Psoas muscle (tissue), 8 donors: ENCODE measurements around the gene NPIPA1. TPM values are rescaled to one million over a fixed set of nuclear protein-coding genes. Genes with fewer than 3 reads are reported as not detected.
"Not testable (repeated sequence)": the region's sequence is repeated elsewhere in the genome, so short reads cannot be mapped to it uniquely, and the experiment has no call there.

Experiments
- ATAC-seq, 4 donors: fragments of 200-7000 bp; cut with Tn5 transposase; one replicate each; pipeline ENCODE4 v1.9.1; 2020; ENCODE audit warnings: moderate library complexity in 3 of 4, mild to moderate bottlenecking in 2 of 4
- DNase-seq, 2 donors: peaks; one replicate each; pipeline ENCODE4 v3.0.0-alpha.2; 2020
- H3K27ac ChIP-seq: fragments of 200-600 bp; one replicate; pipeline ENCODE4 v1.8.0; 2022
- H3K27me3 ChIP-seq, 3 donors: fragments of 200-600 bp in 1 of 3; one replicate each; pipeline versions ENCODE4 v1.6.1 to v1.8.0; 2013 to 2022; ENCODE audit warnings: low read length in 2 of 3, mild to moderate bottlenecking in 2 of 3, moderate library complexity in 1 of 3; ENCODE audit not compliant: insufficient read depth in 3 of 3
- H3K36me3 ChIP-seq, 2 donors: fragments of 200-600 bp in 1 of 2; one replicate each; pipeline versions ENCODE4 v1.6.1 to v1.8.0; 2013 to 2022; ENCODE audit warnings: low read depth in 1 of 2, mild to moderate bottlenecking in 1 of 2, moderate library complexity in 1 of 2; ENCODE audit not compliant: insufficient read depth in 1 of 2
- H3K4me1 ChIP-seq: fragments of 200-600 bp; one replicate; pipeline ENCODE4 v1.8.0; 2022
- H3K4me3 ChIP-seq: fragments of 200-600 bp; one replicate; pipeline ENCODE4 v1.8.0; 2022; ENCODE audit warnings: mild to moderate bottlenecking
- H3K9me3 ChIP-seq: fragments of 200-600 bp; one replicate; pipeline ENCODE4 v1.8.0; 2022
- WGBS, 3 donors: extraction: QIAGEN DNeasy Blood & Tissue Kit; methylation state at CpG; one replicate each; pipeline versions ENCODE4 v1.1.6 to v1.1.7; 2013; 5-methylcytosine and 5-hydroxymethylcytosine counted together
- intact Hi-C, 2 donors: fragments of 100-400 bp; cut with DNase I; formaldehyde crosslinking; loops; one replicate each; pipeline versions ENCODE4 v1.11.0 to v1.14.2; 2022
- polyA plus RNA-seq, 3 donors: library from polyadenylated mRNA; stranded (reverse); fragments of 200-250 nt; gene quantifications; one replicate each; pipeline ENCODE4 v1.2.3, GENCODE V29; 2013
- total RNA-seq, 4 donors: library from RNA; stranded (reverse); fragmentation: NEBNext Ultra II Directional in 2 of 4; extraction: Animal tissue kit (Norgen Biotek cat#: 25700) in 2 of 4; gene quantifications; one replicate each; pipeline versions ENCODE4 v1.2.1 to v1.2.4, GENCODE V29; 2021 to 2023
- TF ChIP-seq, protein P1 (sequence below): fragments of 200-600 bp; IDR thresholded peaks from one replicate; pipeline ENCODE4 v1.8.0; 2022; ENCODE audit warnings: antibody characterized with exemption
- donor health status: healthy with polysubstance abuse.
- donor health status: DM: no; HTN: no; CAD: no; lungs with moderate emphysema.
- donor health status: Bipolar disorder and iron deficiency.
- donor health status: healthy.
- donor health status: DM: yes; HTN: yes; CAD: no.
- donor health status: DM: no; HTN: no; CAD: no.
- donor health status: DM: no; HTN: no; CAD: no.
- donor health status: DM: yes; HTN: yes; CAD: no.

Gene NPIPA1
- total and polyA plus RNA-seq, 7 donors, result 34.0 to 58.5 (median 45.4) TPM

- H3K9me3 ChIP-seq, H3K27ac ChIP-seq, DNase-seq, H3K27me3 ChIP-seq, intact Hi-C loops, H3K36me3 ChIP-seq, H3K4me1 ChIP-seq, ATAC-seq, H3K4me3 ChIP-seq: not testable (repeated sequence)
- WGBS, 3 donors, result 87 to 95% (median 88%) methylated on average over 9 of the region's 25 CpGs
Observed at GRCh38 chr16:14930246-14930645, 7.0 kb upstream of the NPIPA1 start.

GRCh38 chr16:14930971-14931370 lies 6.3 kb upstream of the NPIPA1 start:
- H3K9me3 ChIP-seq, H3K27me3 ChIP-seq, H3K27ac ChIP-seq, H3K36me3 ChIP-seq, H3K4me1 ChIP-seq, intact Hi-C loops, H3K4me3 ChIP-seq, ATAC-seq, DNase-seq: not testable (repeated sequence)
- WGBS, 3 donors, result 83 to 89% (median 88%) methylated on average over 6 to 9 of the region's 19 CpGs

DNA sequence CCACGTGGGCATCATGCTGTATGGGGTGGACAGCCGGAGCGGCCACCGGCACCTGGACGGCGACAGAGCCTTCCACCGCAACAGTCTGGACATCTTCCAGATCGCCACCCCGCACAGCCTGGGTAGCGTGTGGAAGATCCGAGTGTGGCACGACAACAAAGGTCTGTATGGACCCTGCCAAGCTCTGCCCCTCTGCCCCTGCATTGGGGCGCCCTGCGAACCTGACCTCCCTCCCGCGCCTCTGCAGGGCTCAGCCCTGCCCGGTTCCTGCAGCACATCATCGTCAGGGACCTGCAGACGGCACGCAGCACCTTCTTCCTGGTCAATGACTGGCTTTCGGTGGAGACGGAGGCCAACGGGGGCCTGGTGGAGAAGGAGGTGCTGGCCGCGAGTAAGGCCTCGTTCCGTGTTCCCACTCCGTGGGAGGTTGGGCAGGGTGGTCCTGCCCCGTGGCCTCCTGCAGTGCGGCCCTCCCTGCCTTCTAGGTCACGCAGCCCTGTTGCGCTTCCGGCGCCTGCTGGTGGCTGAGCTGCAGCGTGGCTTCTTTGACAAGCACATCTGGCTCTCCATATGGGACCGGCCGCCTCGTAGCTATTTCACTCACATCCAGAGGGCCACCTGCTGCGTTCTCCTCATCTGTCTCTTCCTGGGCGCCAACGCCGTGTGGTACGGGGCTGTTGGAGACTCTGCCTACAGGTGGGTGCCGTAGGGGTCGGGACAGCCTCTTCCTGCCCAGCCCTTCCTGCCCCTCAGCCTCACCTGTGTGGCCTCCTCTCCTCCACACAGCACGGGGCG lies 4.5 kb upstream of the NPIPA1 start:
- intact Hi-C loops, ATAC-seq, H3K36me3 ChIP-seq: not testable (repeated sequence)

DNA sequence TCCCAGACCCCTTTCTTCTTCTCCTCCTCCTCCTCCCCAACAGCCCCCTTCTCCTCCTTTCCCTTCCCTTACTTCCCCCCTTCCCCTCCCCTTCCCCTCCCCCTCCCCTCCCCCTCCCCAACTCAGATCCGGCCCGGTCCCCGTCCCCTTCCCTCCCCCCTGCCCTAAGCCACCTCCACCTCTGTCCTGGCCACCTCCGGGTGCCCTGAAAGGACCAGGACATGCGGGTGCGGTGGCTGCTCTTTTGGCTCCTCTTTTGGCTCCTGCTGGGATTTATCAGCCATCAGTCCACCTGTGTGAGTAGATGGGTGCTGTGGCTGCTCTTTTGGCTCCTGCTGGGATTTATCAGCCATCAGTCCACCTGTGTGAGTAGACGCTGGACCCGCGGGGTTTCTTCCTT lies 751 bp downstream of the NPIPA1 start:
- H3K36me3 ChIP-seq, H3K27ac ChIP-seq, intact Hi-C loops, H3K4me1 ChIP-seq, H3K4me3 ChIP-seq, ATAC-seq, H3K9me3 ChIP-seq, DNase-seq, H3K27me3 ChIP-seq: not testable (repeated sequence)
- 54 to 80% (median 56%) methylated on average over 1 to 6 of the region's 9 CpGs for WGBS, 3 donors

More for the DNA sequence above, 4.5 kb upstream of the NPIPA1 start:
- not testable (repeated sequence) for H3K27me3 ChIP-seq, H3K9me3 ChIP-seq, H3K4me3 ChIP-seq, H3K4me1 ChIP-seq, DNase-seq, H3K27ac ChIP-seq
- WGBS, 3 donors, result 87 to 92% (median 88%) methylated on average over 14 to 28 of the region's 47 CpGs

- H3K27me3 ChIP-seq, H3K4me1 ChIP-seq, intact Hi-C loops, H3K27ac ChIP-seq, H3K36me3 ChIP-seq, ATAC-seq, DNase-seq, H3K4me3 ChIP-seq, H3K9me3 ChIP-seq: not testable (repeated sequence)
- WGBS, 3 donors, result 56 to 74% (median 61%) methylated on average over 3 of the region's 3 CpGs
Observed at GRCh38 chr16:14942686-14943085, 5.4 kb downstream of the NPIPA1 start.

- H3K4me1 ChIP-seq, result peaks cover 13% of the 10 kb centered on the region
- H3K36me3 ChIP-seq, result no peaks in the 10 kb centered on the region
- DNase-seq (peak; percentile 78 to 92), ATAC-seq (peak; percentile 97 to 98 (median 98))
- no peak overlapping the region for H3K4me3 ChIP-seq
- 51 to 62% (median 52%) methylated on average over 16 of the region's 16 CpGs for WGBS, 3 donors
- TF ChIP-seq, protein P1, sequence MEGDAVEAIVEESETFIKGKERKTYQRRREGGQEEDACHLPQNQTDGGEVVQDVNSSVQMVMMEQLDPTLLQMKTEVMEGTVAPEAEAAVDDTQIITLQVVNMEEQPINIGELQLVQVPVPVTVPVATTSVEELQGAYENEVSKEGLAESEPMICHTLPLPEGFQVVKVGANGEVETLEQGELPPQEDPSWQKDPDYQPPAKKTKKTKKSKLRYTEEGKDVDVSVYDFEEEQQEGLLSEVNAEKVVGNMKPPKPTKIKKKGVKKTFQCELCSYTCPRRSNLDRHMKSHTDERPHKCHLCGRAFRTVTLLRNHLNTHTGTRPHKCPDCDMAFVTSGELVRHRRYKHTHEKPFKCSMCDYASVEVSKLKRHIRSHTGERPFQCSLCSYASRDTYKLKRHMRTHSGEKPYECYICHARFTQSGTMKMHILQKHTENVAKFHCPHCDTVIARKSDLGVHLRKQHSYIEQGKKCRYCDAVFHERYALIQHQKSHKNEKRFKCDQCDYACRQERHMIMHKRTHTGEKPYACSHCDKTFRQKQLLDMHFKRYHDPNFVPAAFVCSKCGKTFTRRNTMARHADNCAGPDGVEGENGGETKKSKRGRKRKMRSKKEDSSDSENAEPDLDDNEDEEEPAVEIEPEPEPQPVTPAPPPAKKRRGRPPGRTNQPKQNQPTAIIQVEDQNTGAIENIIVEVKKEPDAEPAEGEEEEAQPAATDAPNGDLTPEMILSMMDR, result no peak
- no peaks in the 10 kb centered on the region for H3K9me3 ChIP-seq
- no peaks in the 10 kb centered on the region for H3K27me3 ChIP-seq
- intact Hi-C loops, result no loop called here
- H3K27ac ChIP-seq, result peak overlapping the region; percentile 33
Observed at GRCh38 chr16:14955546-14956231, 18.4 kb downstream of the NPIPA1 start.
